ENCODE data around the gene MAPKBP1. TPM values are rescaled to one million over a fixed set of nuclear protein-coding genes. Genes with fewer than 3 reads are reported as not detected.

Gene MAPKBP1
- total and polyA plus RNA-seq, 2 of the 13 experiments (the other 11 are each of a cell fraction or from before 2014, with no cell fraction given), result 3.0 to 7.3 TPM

DNA sequence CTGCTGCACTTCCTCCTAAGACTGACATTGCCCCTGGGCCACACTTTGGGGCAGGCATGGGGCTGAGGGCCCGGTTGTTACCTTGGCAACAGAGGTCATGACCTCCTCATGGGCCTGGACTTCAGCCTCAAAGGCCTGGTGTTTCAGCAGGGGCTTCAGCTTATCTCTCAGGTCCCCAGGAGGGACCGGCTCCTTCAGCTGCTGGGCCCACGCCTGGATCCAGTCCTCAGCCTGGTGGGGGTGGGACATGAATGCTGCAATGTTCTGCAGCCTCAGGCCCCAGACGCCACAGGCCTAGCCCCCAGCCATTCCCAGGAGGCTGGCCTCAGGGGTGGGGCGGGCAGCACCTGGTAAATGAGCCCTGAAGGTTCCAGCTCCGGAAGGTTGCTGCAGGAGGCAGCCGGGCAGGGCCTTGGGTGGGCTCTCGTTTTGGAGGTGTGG lies 92.0 kb downstream of the MAPKBP1 start (continued):
- TF ChIP-seq, protein P1, sequence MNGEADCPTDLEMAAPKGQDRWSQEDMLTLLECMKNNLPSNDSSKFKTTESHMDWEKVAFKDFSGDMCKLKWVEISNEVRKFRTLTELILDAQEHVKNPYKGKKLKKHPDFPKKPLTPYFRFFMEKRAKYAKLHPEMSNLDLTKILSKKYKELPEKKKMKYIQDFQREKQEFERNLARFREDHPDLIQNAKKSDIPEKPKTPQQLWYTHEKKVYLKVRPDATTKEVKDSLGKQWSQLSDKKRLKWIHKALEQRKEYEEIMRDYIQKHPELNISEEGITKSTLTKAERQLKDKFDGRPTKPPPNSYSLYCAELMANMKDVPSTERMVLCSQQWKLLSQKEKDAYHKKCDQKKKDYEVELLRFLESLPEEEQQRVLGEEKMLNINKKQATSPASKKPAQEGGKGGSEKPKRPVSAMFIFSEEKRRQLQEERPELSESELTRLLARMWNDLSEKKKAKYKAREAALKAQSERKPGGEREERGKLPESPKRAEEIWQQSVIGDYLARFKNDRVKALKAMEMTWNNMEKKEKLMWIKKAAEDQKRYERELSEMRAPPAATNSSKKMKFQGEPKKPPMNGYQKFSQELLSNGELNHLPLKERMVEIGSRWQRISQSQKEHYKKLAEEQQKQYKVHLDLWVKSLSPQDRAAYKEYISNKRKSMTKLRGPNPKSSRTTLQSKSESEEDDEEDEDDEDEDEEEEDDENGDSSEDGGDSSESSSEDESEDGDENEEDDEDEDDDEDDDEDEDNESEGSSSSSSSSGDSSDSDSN (CRISPR knock-in tag; IDR thresholded peaks at IDR 0.05), result peak; percentile 61
- TF ChIP-seq HOXA9 (CRISPR knock-in tag; IDR thresholded peaks at IDR 0.05; ENCODE audit: borderline replicate concordance) (no peak), CHD4 (IDR thresholded peaks at IDR 0.05; ENCODE audit: borderline replicate concordance, low read length) (no peak), BRCA1 (CRISPR knock-in tag; IDR thresholded peaks at IDR 0.05) (no peak), CHCHD3 (CRISPR knock-in tag; IDR thresholded peaks at IDR 0.05) (no peak), RFX1 (IDR thresholded peaks at IDR 0.05) (peak; percentile 69), ZNF7 (CRISPR knock-in tag; IDR thresholded peaks at IDR 0.05) (no peak), NFATC3 (CRISPR knock-in tag; IDR thresholded peaks at IDR 0.05) (no peak), PAX8 (CRISPR knock-in tag; IDR thresholded peaks at IDR 0.05; ENCODE audit: borderline replicate concordance) (peak; percentile 82; the same call in 1 of the 2 replicates), ZNF616 (CRISPR knock-in tag; IDR thresholded peaks at IDR 0.05; ENCODE audit: low read depth) (0 out of 2 replicates have a peak, but pooled peaks have one; percentile 33), NR2C2 (CRISPR knock-in tag; IDR thresholded peaks at IDR 0.05; ENCODE audit: borderline replicate concordance) (peak; percentile 93), RFX3 (CRISPR knock-in tag; IDR thresholded peaks at IDR 0.05) (peak; percentile 79), ZNF253 (CRISPR knock-in tag; IDR thresholded peaks at IDR 0.05; ENCODE audit: borderline replicate concordance) (no peak), ZMYM3 (CRISPR knock-in tag; IDR thresholded peaks at IDR 0.05) (no peak), THYN1 (CRISPR knock-in tag; IDR thresholded peaks at IDR 0.05; ENCODE audit: borderline replicate concordance, low read depth) (no peak), ZNF337 (CRISPR knock-in tag; IDR thresholded peaks at IDR 0.05; ENCODE audit: borderline replicate concordance, low read depth) (no peak), ZNF788 (CRISPR knock-in tag; IDR thresholded peaks at IDR 0.05; ENCODE audit: borderline replicate concordance) (no peak), TGIF2 (CRISPR knock-in tag; IDR thresholded peaks at IDR 0.05) (no peak), MIER3 (CRISPR knock-in tag; IDR thresholded peaks at IDR 0.05; ENCODE audit: borderline replicate concordance) (no peak), IKZF1 (IDR thresholded peaks at IDR 0.05) (no peak), ZNF468 (CRISPR knock-in tag; IDR thresholded peaks at IDR 0.05) (no peak), BCL6 (CRISPR knock-in tag; IDR thresholded peaks at IDR 0.05) (no peak), GTF2F1 (IDR thresholded peaks at IDR 0.05; ENCODE audit: low read length) (no peak)
- TF ChIP-seq, protein P2, sequence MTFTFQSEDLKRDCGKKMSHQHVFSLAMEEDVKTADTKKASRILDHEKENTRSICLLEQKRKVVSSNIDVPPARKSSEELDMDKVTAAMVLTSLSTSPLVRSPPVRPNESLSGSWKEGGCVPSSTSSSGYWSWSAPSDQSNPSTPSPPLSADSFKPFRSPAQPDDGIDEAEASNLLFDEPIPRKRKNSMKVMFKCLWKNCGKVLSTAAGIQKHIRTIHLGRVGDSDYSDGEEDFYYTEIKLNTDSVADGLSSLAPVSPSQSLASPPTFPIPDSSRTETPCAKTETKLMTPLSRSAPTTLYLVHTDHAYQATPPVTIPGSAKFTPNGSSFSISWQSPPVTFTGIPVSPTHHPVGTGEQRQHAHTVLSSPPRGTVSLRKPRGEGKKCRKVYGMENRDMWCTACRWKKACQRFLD (CRISPR knock-in tag; IDR thresholded peaks at IDR 0.05; ENCODE audit: borderline replicate concordance), result no peak
- TF ChIP-seq, protein P3, sequence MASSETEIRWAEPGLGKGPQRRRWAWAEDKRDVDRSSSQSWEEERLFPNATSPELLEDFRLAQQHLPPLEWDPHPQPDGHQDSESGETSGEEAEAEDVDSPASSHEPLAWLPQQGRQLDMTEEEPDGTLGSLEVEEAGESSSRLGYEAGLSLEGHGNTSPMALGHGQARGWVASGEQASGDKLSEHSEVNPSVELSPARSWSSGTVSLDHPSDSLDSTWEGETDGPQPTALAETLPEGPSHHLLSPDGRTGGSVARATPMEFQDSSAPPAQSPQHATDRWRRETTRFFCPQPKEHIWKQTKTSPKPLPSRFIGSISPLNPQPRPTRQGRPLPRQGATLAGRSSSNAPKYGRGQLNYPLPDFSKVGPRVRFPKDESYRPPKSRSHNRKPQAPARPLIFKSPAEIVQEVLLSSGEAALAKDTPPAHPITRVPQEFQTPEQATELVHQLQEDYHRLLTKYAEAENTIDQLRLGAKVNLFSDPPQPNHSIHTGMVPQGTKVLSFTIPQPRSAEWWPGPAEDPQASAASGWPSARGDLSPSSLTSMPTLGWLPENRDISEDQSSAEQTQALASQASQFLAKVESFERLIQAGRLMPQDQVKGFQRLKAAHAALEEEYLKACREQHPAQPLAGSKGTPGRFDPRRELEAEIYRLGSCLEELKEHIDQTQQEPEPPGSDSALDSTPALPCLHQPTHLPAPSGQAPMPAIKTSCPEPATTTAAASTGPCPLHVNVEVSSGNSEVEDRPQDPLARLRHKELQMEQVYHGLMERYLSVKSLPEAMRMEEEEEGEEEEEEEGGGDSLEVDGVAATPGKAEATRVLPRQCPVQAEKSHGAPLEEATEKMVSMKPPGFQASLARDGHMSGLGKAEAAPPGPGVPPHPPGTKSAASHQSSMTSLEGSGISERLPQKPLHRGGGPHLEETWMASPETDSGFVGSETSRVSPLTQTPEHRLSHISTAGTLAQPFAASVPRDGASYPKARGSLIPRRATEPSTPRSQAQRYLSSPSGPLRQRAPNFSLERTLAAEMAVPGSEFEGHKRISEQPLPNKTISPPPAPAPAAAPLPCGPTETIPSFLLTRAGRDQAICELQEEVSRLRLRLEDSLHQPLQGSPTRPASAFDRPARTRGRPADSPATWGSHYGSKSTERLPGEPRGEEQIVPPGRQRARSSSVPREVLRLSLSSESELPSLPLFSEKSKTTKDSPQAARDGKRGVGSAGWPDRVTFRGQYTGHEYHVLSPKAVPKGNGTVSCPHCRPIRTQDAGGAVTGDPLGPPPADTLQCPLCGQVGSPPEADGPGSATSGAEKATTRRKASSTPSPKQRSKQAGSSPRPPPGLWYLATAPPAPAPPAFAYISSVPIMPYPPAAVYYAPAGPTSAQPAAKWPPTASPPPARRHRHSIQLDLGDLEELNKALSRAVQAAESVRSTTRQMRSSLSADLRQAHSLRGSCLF (CRISPR knock-in tag; IDR thresholded peaks at IDR 0.05; ENCODE audit: borderline replicate concordance), result no peak
